ENCODE measurements around the gene GPR155.

DNA sequence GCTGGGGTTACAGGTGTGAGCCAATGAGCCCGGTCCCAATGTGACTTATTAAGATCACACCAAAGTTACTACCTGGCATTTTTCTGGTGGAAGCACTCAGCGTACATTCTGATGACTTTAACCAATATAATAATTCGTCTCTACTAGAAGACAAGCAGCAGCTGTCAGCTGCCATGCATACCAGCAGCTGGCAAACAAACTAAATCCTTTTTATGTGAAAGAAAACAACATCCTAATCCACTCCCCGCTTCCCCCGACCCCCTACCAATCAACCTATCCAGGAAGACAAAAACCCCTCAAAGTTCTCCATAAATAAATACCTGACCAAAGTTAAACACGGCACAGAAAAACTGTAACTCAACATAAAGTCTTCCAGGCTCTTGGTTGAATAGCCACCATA, 42.1 kb downstream of the GPR155 start:
- TF ChIP-seq, protein P1, sequence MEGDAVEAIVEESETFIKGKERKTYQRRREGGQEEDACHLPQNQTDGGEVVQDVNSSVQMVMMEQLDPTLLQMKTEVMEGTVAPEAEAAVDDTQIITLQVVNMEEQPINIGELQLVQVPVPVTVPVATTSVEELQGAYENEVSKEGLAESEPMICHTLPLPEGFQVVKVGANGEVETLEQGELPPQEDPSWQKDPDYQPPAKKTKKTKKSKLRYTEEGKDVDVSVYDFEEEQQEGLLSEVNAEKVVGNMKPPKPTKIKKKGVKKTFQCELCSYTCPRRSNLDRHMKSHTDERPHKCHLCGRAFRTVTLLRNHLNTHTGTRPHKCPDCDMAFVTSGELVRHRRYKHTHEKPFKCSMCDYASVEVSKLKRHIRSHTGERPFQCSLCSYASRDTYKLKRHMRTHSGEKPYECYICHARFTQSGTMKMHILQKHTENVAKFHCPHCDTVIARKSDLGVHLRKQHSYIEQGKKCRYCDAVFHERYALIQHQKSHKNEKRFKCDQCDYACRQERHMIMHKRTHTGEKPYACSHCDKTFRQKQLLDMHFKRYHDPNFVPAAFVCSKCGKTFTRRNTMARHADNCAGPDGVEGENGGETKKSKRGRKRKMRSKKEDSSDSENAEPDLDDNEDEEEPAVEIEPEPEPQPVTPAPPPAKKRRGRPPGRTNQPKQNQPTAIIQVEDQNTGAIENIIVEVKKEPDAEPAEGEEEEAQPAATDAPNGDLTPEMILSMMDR (optimal IDR thresholded peaks at IDR 0.05 in 1 of 3, IDR thresholded peaks at IDR 0.05 in 1 of 3, conservative IDR thresholded peaks at IDR 0.05 in 1 of 3; ENCODE audit: extremely low read depth in 1 of 3, insufficient read depth in 2 of 3, low read length in 3 of 3), result no peak
- TF ChIP-seq EZH2 (IDR thresholded peaks at IDR 0.05; ENCODE audit: low read length), result no peak

Data from keratinocyte (primary cell).